Gastroesophageal sphincter (tissue), 4 donors: ENCODE results near the gene S1PR4. TPM values are rescaled to one million over a fixed set of nuclear protein-coding genes. Genes with fewer than 3 reads are reported as not detected.

ENCODE experiments used
- ATAC-seq: fragments of 150-250 bp; one replicate; pipeline ENCODE4 v1.9.1; 2016; ENCODE audit warnings: mild to moderate bottlenecking, moderate library complexity
- H3K27ac ChIP-seq, 4 donors: fragments of 200-600 bp; sonication (generic) in 3 of 4; 1 replicate in 3 of 4; 2 replicates in 1 of 4; pipeline ENCODE4 v1.5.1; 2016 to 2019
- H3K27me3 ChIP-seq: fragments of 200-600 bp; sonication (generic); one replicate; pipeline ENCODE4 v1.5.1; 2019
- H3K36me3 ChIP-seq, 2 donors: fragments of 200-600 bp; sonication (generic); one replicate each; pipeline ENCODE4 v1.5.1; 2019; ENCODE audit warnings: control low read depth in 1 of 2
- H3K4me1 ChIP-seq, 3 donors: fragments of 200-600 bp; sonication (generic); 1 replicate in 2 of 3; 2 replicates in 1 of 3; pipeline ENCODE4 v1.5.1; 2016 to 2019; ENCODE audit warnings: control low read depth in 2 of 3
- H3K4me3 ChIP-seq, 2 donors: fragments of 200-600 bp; sonication (generic); one replicate each; pipeline ENCODE4 v1.5.1; 2019; ENCODE audit warnings: mild to moderate bottlenecking in 1 of 2, moderate library complexity in 1 of 2
- H3K9me3 ChIP-seq, 3 donors: fragments of 200-600 bp; sonication (generic); one replicate each; pipeline ENCODE4 v1.5.1; 2017 to 2019; ENCODE audit warnings: control low read depth in 2 of 3
- EP300 ChIP-seq: sonication (generic); formaldehyde crosslinking; IDR thresholded peaks from one replicate; pipeline ENCODE4 v1.6.1; 2017; ENCODE audit warnings: antibody characterized with exemption, mild to moderate bottlenecking
- POLR2A ChIP-seq, 2 donors: fragments of 450-650 bp; IDR thresholded peaks; one replicate each; pipeline ENCODE4 v1.6.1; 2017; ENCODE audit warnings: antibody characterized with exemption in 2 of 2, mild to moderate bottlenecking in 2 of 2, moderate library complexity in 1 of 2
- POLR2AphosphoS5 ChIP-seq: sonication (generic); formaldehyde crosslinking; IDR thresholded peaks from one replicate; pipeline ENCODE4 v1.6.1; 2017; ENCODE audit warnings: antibody characterized with exemption
- WGBS, 2 donors: methylation state at CpG; one replicate each; pipeline ENCODE4 v1.1.5; 2018; ENCODE audit warnings: low coverage in 1 of 2; 5-methylcytosine and 5-hydroxymethylcytosine counted together
- total RNA-seq, 4 donors: library from RNA; depleted of rRNA; stranded (reverse); fragments of >200 nt; gene quantifications; one replicate each; pipeline ENCODE4 v1.1.0, GENCODE V29; 2016
- TF ChIP-seq, protein P1 (sequence below), 4 experiments: fragments of 200-600 bp in 2 of 4; fragments of 450-650 bp in 2 of 4; sonication (generic) in 1 of 4; IDR thresholded peaks; one replicate each; pipeline ENCODE4 v1.5.1; 2017 to 2019; ENCODE audit warnings: antibody characterized with exemption in 4 of 4, mild to moderate bottlenecking in 2 of 4, moderate library complexity in 2 of 4

Gene S1PR4
- total RNA-seq, 4 donors from 2014 or later, result 0.20 to 1.9 (median 1.1) TPM

DNA sequence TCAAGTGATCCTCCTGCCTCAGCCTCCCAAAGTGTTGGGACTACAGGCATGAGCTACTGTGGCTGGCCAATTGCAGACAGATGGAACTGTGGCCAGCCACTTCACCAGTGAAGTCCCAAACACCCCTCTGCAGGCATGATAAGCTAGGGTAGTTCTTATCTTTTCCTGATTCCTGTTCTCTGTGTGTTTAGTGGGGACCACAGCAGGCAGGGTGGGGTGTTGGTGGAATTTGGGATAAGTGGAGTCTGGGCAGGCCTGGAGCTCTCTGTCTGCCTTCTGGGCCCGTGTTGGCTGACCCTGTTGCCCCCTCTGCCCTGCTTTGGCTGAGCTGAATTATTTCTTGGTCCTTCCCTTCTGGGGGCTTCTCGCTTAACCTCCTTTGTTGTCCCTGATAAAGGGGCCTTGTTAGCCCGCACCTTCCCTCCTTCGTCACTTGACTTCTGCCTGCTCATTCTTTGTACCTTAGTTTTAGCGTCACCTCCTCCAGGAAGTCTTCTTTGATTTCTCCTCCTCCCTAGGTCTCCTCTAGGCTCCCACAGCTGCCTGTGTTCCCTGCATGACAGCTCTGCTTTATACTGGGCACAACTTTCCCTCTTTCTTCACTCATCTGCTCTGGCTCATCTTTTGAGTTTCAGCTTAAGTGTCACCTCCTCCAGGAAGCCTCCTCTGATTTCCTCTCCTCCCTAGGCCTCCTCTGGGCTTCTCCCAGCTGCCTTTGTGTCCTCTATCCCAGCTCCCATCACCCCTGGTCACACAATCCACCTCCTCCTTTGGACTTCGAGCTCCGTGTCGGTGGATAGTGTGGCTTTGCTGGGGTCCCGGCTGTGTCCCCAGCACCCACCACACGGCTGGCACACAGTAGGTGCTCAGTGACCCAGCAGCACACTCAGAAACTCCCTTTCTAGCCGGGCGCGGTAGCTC, 5.4 kb downstream of the S1PR4 start:
- ATAC-seq, result no peak
- peaks cover 0 to 5% of the 10 kb centered on the region in 2 donors for H3K36me3 ChIP-seq
- no peaks in the 10 kb centered on the region for H3K27me3 ChIP-seq
- H3K27ac ChIP-seq, result no peak overlapping the region
- WGBS, 2 donors, result 70 to 96% methylated on average over 4 to 8 of the region's 13 CpGs
- H3K4me3 ChIP-seq, result no peak overlapping the region
- no peaks in the 10 kb centered on the region for H3K9me3 ChIP-seq
- peaks cover 0 to 37% (median 22%) of the 10 kb centered on the region in 3 donors for H3K4me1 ChIP-seq
- TF ChIP-seq POLR2A (IDR thresholded peaks at IDR 0.05) (no peak), EP300 (no peak), POLR2AphosphoS5 (no peak)
- TF ChIP-seq, protein P1, sequence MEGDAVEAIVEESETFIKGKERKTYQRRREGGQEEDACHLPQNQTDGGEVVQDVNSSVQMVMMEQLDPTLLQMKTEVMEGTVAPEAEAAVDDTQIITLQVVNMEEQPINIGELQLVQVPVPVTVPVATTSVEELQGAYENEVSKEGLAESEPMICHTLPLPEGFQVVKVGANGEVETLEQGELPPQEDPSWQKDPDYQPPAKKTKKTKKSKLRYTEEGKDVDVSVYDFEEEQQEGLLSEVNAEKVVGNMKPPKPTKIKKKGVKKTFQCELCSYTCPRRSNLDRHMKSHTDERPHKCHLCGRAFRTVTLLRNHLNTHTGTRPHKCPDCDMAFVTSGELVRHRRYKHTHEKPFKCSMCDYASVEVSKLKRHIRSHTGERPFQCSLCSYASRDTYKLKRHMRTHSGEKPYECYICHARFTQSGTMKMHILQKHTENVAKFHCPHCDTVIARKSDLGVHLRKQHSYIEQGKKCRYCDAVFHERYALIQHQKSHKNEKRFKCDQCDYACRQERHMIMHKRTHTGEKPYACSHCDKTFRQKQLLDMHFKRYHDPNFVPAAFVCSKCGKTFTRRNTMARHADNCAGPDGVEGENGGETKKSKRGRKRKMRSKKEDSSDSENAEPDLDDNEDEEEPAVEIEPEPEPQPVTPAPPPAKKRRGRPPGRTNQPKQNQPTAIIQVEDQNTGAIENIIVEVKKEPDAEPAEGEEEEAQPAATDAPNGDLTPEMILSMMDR (IDR thresholded peaks at IDR 0.05), result no peak

DNA sequence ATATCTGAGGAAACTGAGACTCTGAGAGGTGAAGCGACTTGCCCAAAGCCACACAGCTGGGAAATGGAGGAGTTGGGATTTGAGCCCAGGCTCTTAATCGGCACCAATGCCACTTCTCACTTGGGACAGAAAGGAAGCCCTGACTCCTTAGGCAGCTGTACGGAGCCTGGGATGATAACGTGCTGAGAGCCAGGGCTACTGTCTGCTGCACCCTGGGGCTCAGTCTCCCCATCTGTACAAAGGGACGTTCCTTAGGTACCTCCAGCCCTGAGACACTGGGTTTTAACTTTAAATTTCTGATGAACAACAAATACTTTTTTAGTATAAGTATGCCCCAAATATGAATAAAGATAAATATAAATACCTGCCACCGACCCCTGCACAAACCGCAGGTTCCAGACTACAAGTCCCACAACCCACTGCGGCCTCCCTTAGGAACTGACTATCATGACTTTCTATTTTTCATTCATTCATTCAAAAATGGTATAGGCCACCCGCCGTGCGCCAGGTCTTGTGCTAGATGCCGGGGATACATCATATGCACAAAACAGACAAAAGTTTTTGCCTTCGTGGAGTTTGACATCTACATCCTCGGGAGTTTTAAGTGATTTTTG, 6.4 kb downstream of the S1PR4 start:
- TF ChIP-seq POLR2A (IDR thresholded peaks at IDR 0.05) (no peak), POLR2AphosphoS5 (no peak), EP300 (no peak)
- TF ChIP-seq, protein P1 (IDR thresholded peaks at IDR 0.05), result no peak
- no peaks in the 10 kb centered on the region for H3K27me3 ChIP-seq
- H3K36me3 ChIP-seq, result peaks cover 0 to 10% of the 10 kb centered on the region in 2 donors
- H3K27ac ChIP-seq, result peak overlapping the region in 3 of 4 donors; percentile 69 to 93 (median 85)
- peaks cover 0 to 38% (median 22%) of the 10 kb centered on the region in 3 donors for H3K4me1 ChIP-seq
- peak overlapping the region; percentile 87 to 94 for H3K4me3 ChIP-seq
- H3K9me3 ChIP-seq, result no peaks in the 10 kb centered on the region
- peak; percentile 62 for ATAC-seq
- WGBS, 2 donors, result 3 to 7% methylated on average over 13 to 14 of the region's 14 CpGs

DNA sequence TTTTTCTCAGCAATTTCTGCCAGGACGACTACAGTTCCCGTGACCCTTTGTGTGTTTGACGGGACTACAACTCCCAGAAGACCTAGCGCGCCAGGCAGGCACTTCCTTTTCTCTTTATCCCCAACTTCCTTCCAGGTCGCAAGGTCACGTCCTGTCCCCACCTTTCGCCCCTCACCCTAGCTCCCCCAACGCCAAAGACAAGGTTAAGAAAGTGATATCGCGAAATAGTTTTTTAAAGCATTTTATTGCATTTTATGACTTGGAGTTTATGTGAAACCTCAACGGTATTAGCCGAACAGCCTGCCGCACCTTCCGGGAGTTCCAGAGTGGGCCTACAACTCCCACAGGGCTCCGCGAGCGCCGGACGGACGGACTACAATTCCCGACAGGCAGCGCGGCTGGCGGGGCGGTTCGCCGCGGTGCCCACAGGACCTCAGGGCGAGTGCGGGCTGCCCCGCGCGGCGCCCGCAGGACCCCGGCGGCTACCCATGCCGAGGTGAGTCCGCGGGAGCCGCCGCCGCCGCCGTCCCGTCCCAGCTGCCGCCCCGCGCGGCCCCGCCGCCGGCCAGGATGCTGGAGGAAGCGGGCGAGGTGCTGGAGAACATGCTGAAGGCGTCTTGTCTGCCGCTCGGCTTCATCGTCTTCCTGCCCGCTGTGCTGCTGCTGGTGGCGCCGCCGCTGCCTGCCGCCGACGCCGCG, 7.0 kb downstream of the S1PR4 start, which contains the start of gene NCLN:
Gene NCLN (plus strand): TSS at position 470 of the 699 bp plus-strand sequence. CDS start 101 bp downstream, at position 571.
- Histone ChIP-seq H3K4me3 (peak within 1 kb of the TSS; percentile 87 to 94), H3K4me1 (peaks cover 0 to 38% (median 22%) of the 10 kb centered on the region in 3 donors), H3K27ac (peak within 1 kb of the TSS in 3 of 4 donors; percentile 69 to 93 (median 85)), H3K36me3 (peaks cover 0 to 10% of the 10 kb centered on the region in 2 donors), H3K27me3 (no peaks in the 10 kb centered on the region), H3K9me3 (no peaks in the 10 kb centered on the region)
- TF ChIP-seq, protein P1 (IDR thresholded peaks at IDR 0.05), result peak in 2 of 4 experiments; percentile 3 to 13
- TF ChIP-seq EP300 (no peak), POLR2AphosphoS5 (peak; percentile 3), POLR2A (IDR thresholded peaks at IDR 0.05) (peak in 1 of 2 donors; percentile 68)
- ATAC-seq, result peak; percentile 97
- 0% methylated on average over 9 to 11 of the region's 69 CpGs for WGBS, 2 donors

DNA sequence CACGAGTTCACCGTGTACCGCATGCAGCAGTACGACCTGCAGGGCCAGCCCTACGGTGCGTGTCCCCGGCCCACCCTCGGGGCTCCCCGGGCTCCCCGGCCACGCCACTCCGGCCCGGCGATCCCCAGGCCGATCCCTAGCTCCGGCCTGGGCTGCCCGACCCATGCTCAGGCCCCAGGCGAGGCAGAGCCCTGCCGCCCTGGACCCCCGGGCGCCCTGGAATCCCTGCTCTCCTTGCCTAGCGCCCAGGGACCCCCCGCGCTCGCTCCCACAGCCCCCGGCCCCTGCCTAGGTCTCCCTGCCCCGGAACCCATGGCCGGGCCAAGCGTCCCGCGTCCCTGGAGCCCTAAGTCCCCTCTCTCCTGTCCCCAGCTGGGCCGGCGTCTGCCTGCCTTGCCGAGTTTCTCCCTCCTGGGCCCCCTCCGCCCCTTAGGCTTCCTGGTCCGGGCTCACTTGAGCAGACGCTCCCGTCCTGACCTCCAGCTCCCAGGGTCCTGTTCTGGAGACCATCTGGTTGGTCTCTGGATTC, 7.7 kb downstream of the S1PR4 start:
- H3K9me3 ChIP-seq, result no peaks in the 10 kb centered on the region
- peaks cover 0 to 13% of the 10 kb centered on the region in 2 donors for H3K36me3 ChIP-seq
- no peak for ATAC-seq
- H3K4me3 ChIP-seq, result peak overlapping the region; percentile 87 to 94
- 20% methylated on average over 1 of the region's 38 CpGs; no CpG with 5 or more reads in 1 of the 2 donors for WGBS, 2 donors
- TF ChIP-seq EP300 (no peak), POLR2A (IDR thresholded peaks at IDR 0.05) (peak in 1 of 2 donors; percentile 18)
- TF ChIP-seq, protein P1 (IDR thresholded peaks at IDR 0.05), result no peak
- H3K27me3 ChIP-seq, result no peaks in the 10 kb centered on the region
- peaks cover 0 to 38% (median 22%) of the 10 kb centered on the region in 3 donors for H3K4me1 ChIP-seq
- H3K27ac ChIP-seq, result peak overlapping the region in 3 of 4 donors; percentile 69 to 93 (median 85)
